ENCODE results near the gene EMX2. TPM values are rescaled to one million over a fixed set of nuclear protein-coding genes. Genes with fewer than 3 reads are reported as not detected.
A peak's percentile ranks its signal among the peaks of the same experiment; 100 is the strongest.

The EMX2 gene
- total and polyA plus RNA-seq, 12 donors, result 0.11 to 0.72 (median 0.51) TPM; not detected in 7

DNA sequence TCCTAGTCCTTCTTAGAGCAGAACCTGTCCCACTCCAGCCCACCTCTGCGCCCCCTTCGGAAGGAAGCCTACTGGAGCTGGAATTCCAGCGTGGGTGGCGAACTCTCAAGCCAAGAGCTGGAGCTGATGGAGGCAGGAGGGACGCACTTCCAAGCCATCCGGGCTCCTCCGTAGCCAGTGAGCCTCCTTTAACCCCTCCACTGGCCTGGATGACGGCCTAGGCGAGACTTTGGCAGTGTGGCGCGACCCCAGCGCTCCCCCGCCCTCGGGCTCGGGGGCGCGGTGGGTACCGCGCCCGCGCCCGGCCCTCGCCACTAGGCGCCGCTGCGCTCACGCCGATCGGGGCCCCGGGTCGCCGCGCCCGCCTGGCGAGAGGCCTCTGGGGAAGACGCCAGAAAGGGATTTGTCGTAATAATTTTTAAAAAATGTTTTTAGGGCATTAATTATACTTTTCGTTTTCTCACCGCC is 5.1 kb upstream of the EMX2 start:
- 4 to 20% (median 4%) methylated on average over 1 to 39 of the region's 39 CpGs for WGBS, 4 donors
- H3K4me3 ChIP-seq, result peak overlapping the region in 1 of 4 donors; percentile 17
- H3K36me3 ChIP-seq (replicated peaks in 1 of 2), result no peaks in the 10 kb centered on the region
- peaks cover 5 to 25% of the 10 kb centered on the region in 2 donors for H3K4me1 ChIP-seq (replicated peaks in 1 of 2)
- TF ChIP-seq CTCF (IDR thresholded peaks at IDR 0.05) (peak in 3 of 6 experiments; percentile 53 to 66 (median 58)), POLR2A (IDR thresholded peaks at IDR 0.05) (no peak)
- H3K27ac ChIP-seq, result no peak overlapping the region
- peak in 2 of 7 donors; percentile 16 to 39 for DNase-seq
- no peaks in the 10 kb centered on the region for H3K9me3 ChIP-seq (replicated peaks in 1 of 3)
- H3K27me3 ChIP-seq, result peaks cover 98% of the 10 kb centered on the region
- intact Hi-C loops (cut with DNase I), result loop anchor here (5.0 to 10.0 kb wide), 2 partner anchors 705 to 707 kb away; no protein-coding TSS in a partner anchor

- peak in 1 of 7 donors; percentile 33 for DNase-seq
- WGBS, 4 donors, result 21 to 41% (median 23%) methylated on average over 15 to 38 of the region's 38 CpGs
- Histone ChIP-seq H3K27me3 (peaks cover 93% of the 10 kb centered on the region), H3K36me3 (replicated peaks in 1 of 2) (no peaks in the 10 kb centered on the region), H3K27ac (no peak overlapping the region), H3K4me1 (replicated peaks in 1 of 2) (peaks cover 7 to 25% of the 10 kb centered on the region in 2 donors), H3K9me3 (replicated peaks in 1 of 3) (no peaks in the 10 kb centered on the region), H3K4me3 (peak overlapping the region in 1 of 4 donors; percentile 17)
- intact Hi-C loops (cut with DNase I), result loop anchor here (5.0 to 10.0 kb wide), 2 partner anchors 704 to 707 kb away; no protein-coding TSS in a partner anchor
- TF ChIP-seq POLR2A (IDR thresholded peaks at IDR 0.05) (no peak), CTCF (IDR thresholded peaks at IDR 0.05) (no peak)
These were observed 4.5 kb upstream of the EMX2 start for GRCh38 chr10:117537904-117538524.

DNA sequence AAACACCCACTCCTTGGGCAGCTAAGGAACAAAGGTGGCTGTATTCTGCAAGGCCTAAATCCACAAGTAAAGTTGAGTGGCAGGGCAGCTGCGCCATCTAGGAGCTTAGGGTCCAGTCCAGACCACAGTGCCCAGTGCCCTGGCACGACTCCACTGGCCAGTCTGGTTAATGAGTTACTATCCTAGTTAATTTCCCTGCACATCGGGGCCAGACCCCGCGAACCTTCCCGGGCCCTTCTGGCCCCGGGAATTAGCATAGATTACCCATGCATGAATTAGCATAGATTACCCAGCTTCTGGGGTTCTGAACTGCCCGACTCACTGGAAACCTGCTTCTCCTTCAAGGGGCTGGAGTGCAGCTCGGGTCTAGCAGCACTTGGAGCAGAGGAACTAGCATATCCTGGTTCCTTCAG is 3.2 kb upstream of the EMX2 start:
- intact Hi-C loops (cut with DNase I), result loop anchor here (5.0 to 10.0 kb wide), 2 partner anchors 703 to 705 kb away; no protein-coding TSS in a partner anchor
- Histone ChIP-seq H3K4me1 (replicated peaks in 1 of 2) (peaks cover 20 to 33% of the 10 kb centered on the region in 2 donors), H3K36me3 (replicated peaks in 1 of 2) (no peaks in the 10 kb centered on the region), H3K9me3 (replicated peaks in 1 of 3) (no peaks in the 10 kb centered on the region), H3K4me3 (no peak overlapping the region), H3K27me3 (peaks cover 94% of the 10 kb centered on the region), H3K27ac (no peak overlapping the region)
- TF ChIP-seq CTCF (IDR thresholded peaks at IDR 0.05), result no peak
- TF ChIP-seq POLR2A (IDR thresholded peaks at IDR 0.05), result no peak
- WGBS, 4 donors, result 47 to 61% (median 56%) methylated on average over 3 to 9 of the region's 9 CpGs
- DNase-seq, result peak in 1 of 7 donors; percentile 35

DNA sequence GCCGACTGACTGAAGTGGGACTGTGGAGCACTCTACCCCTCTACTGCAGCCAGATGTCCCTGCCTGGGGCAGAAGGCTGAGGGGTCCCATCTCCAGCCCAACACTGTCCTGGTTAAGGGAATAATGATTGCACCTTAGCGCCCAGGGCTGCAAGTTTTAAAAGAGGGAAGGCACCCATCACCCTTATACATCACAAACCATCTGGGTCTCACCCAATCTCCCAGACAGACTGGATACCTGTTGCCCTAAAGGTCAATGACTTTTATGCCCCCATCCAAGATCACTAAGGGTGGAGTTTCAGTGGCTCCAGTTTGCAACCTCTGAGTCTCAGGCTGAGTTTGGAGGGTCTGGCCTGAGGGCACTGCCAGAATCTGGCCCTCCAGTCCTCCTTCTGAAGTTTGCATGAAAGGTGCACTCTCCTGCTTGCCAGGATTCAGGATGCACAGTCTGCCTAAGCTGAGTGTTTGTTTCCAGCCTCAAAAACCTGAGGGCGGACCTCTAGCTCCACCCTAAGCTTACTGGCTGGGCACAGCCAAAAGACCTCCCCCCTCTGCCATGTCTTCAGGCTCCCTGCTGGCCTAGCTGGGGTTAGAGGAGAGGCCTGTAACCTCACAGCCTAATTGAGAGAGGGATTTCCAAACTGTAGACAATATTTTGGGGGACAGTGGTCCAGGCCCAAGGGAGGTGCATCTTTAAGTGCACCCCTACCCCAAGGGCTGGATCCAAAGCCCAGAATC is 2.5 kb upstream of the EMX2 start:
- Histone ChIP-seq H3K27me3 (peaks cover 94% of the 10 kb centered on the region), H3K4me3 (no peak overlapping the region), H3K4me1 (replicated peaks in 1 of 2) (peaks cover 26 to 33% of the 10 kb centered on the region in 2 donors), H3K27ac (no peak overlapping the region), H3K36me3 (replicated peaks in 1 of 2) (no peaks in the 10 kb centered on the region), H3K9me3 (replicated peaks in 1 of 3) (no peaks in the 10 kb centered on the region)
- intact Hi-C loops (cut with DNase I), result loop anchor here (5.0 to 10.0 kb wide), 2 partner anchors 702 to 705 kb away; no protein-coding TSS in a partner anchor
- DNase-seq, result no peak
- TF ChIP-seq POLR2A (IDR thresholded peaks at IDR 0.05) (no peak), CTCF (IDR thresholded peaks at IDR 0.05) (no peak)
- 67 to 73% (median 70%) methylated on average over 2 to 3 of the region's 3 CpGs for WGBS, 4 donors

Data from adrenal gland (tissue), 12 donors.